Stimulated activated CD4-positive, alpha-beta T cell treated with anti-CD3 and anti-CD28 coated beads, Interleukin-1b, Interleukin-23, amount 100 ng/mL, for 4 hours (primary cell): ENCODE data around the gene NFIX.

Experiments used
- DNase-seq, 2 donors: peaks; one replicate each; pipeline ENCODE4 v3.0.0-alpha.2; 2020; ENCODE audit warnings: low read depth in 2 of 2

The NFIX gene

GRCh38 chr19:13072188-13072908 lies 77.1 kb downstream of the NFIX start:
- DNase-seq = no peak

DNA sequence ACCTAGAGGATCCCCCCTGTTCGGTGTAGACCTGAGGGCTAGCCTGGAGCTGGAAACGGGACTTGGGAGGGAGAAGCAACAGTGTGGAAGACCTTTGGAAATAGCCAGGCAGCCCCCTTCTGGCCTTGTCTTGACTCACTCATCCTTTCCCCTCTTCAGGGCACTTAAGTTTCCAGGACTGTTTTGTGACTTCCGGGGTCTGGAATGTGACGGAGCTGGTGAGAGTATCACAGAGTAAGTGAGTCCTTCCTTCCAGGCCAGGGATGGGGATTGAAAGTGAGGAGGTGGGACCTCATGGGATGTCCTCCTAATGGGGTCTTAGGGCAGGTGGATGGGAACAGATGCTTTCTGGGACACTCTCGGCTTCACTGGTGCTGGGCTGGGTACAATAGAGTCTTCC lies 78.0 kb downstream of the NFIX start:
- DNase-seq = no peak

GRCh38 chr19:13074378-13074777 lies 79.1 kb downstream of the NFIX start:
- DNase-seq = no peak

GRCh38 chr19:13076320-13076719 lies 81.0 kb downstream of the NFIX start:
- DNase-seq = no peak

DNA sequence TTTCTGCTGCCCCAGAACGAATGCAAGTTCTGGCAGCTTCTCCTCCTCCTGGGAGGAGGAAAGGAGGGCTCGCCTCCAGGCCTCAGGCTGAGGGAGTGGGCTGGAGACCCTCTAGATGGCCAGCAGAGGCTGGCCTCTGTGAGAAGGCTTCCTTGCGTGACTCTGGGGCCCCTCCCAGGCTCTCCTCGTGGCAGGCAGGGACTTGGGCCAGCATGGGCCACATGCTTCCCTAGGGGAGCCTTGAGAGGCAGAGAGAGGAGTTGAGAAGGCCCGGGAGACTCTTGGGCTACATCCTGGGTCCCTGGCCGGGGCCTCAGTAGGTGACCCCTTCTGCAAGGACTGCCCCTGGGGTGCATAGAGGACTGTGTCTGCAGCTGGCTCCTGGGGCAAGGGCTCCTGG lies 81.5 kb downstream of the NFIX start:
- no peak for DNase-seq

DNA sequence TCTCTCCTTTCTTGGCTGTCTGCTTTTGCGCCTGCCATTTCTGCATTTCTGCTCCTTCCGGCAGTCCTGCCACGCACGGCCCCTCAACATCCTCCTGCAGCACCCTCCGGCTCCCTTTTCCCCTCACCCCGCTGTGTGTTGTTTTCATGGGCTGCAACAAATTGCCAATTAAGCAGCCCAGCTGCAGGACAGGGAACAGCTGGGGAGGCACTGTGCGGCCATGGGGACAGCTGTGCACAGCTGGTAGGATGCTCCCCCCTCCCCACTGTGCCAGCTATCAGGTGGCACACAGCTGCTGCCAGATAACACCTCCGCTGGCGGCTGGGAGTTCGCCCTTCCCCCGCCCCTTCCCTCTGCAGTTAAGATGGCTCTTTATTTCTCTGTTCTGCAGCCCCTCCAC lies 82.0 kb downstream of the NFIX start:
- DNase-seq = no peak

DNA sequence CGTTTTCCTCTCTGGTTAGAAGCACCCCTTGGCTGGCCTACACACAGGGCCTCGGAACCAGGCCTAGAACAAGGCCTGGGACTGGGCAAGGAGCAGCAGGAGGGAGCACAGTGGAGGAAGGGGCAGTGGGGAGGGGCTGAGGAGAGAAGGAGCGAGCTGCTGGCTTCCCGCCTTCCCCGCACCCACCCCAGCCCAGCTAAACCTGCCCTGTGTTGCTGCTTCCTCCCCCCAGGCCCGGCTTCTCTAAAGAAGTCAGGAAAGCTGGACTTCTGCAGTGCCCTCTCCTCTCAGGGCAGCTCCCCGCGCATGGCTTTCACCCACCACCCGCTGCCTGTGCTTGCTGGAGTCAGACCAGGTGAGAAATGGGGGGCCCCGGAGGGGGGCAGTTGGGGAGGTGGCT lies 83.1 kb downstream of the NFIX start:
- DNase-seq = no peak

GRCh38 chr19:13078897-13079541 lies 83.7 kb downstream of the NFIX start:
- no peak for DNase-seq

- no peak for DNase-seq
Observed at GRCh38 chr19:13079542-13079986, 84.3 kb downstream of the NFIX start.

- no peak for DNase-seq
Observed at GRCh38 chr19:13082192-13083007, 87.1 kb downstream of the NFIX start.

- no peak for DNase-seq
Observed at GRCh38 chr19:13083008-13083404, 87.7 kb downstream of the NFIX start.

DNA sequence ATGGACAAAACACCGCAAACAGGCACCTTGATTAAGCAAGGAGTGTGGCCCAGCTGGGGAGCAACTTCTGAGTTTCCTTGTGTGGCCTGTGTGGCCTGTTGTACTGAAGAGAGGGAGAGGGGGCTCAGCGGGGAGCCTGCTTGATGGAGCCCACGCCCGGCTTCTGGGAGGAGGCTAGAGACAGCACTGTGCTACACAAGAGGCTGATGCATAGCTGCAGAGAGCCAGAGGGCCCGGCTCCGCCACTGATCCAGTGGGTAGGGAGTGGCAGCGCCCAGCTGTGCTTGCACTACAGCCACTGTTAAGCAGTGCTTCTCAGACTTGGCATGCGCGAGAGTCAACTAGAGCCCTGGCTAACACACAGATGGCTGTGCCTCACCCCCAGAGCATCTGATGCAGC lies 88.4 kb downstream of the NFIX start:
- DNase-seq = no peak

DNA sequence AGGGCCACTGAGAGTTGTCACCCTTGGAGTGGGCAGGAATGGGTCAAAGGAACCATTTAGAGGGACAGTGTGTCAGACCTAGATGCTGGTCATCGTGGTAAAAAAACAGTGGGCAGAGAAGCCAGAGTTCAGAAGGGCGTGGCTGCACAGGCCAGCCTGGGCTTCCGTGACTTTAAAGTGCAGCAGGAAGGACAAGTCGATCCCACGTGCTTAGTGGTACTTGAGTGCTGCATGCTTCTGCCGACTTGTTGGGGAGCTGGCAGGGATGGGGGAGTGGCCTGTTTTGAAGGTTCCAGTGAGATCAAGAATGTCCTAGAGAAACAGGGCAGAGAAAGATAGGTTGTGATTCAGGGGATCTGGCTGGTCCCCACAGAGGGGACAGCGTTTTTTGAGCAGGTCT lies 90.4 kb downstream of the NFIX start:
- no peak for DNase-seq

GRCh38 chr19:13086341-13086740 lies 91.1 kb downstream of the NFIX start:
- no peak for DNase-seq

GRCh38 chr19:13087295-13087694 lies 92.0 kb downstream of the NFIX start:
- no peak for DNase-seq

DNA sequence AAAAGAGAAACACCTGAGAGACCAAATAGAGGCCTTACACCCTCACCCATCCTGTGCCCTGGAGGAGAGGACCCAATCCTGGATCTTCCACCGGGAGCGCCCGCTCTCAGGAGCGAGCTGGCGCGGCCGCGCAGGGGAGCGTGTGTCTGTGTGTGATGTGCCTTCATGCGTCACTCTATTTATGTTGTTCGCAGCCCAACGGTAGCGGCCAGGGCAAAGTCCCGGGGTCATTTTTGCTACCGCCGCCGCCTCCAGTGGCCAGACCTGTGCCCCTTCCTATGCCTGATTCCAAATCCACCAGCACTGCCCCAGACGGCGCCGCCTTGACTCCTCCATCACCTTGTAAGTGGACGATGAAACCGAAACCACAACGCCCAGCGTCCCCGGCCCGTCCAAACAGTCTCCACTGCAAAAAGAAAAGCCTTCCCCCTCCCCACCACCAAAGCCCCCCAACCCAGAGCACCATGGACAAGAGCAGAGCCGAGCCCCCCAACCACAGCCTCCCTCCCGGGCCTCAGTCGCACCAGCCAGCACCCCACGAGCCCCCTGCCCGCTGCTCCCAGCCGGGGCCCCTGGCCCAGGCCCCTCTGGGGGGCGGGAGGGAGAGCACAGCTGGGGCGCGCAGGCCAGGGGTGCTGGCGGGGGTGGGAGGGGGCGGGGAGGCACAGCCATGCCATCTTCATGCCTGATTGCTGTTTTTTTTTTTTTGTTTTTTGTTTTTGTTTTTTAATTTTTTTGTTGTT lies 92.7 kb downstream of the NFIX start:
- no peak for DNase-seq

- no peak for DNase-seq
Observed at GRCh38 chr19:13089139-13089856, 94.0 kb downstream of the NFIX start.

DNA sequence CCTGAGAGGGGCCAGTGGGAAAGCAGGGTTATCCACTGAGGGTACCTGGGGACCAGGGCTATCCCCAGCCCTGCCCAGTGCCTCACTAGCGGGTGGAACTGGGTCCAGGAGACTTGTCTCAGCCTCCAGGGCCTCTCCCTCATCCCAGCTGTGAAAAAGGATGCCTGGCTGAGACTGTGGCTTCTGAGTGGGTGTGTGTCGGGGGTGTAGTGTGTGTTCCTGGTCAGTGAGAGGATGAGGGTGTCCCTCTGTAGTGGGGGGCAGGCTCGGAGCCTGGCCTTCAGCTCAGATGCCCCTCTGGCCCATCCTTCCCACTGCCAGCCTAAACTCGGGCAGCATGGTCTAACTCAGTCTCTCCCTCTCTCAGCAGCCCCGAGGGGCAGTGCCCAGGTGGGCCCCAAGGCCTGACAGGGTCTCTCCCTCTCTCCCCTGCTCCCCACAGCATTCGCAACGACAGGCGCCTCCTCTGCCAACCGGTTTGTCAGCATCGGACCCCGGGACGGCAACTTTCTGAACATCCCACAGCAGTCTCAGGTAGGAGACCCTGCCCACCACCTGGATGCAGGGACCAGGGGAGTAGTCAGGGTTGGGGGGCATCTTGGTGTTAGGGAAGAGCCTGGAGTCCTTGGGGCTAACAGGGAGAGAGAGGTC lies 94.7 kb downstream of the NFIX start:
- DNase-seq = no peak

DNA sequence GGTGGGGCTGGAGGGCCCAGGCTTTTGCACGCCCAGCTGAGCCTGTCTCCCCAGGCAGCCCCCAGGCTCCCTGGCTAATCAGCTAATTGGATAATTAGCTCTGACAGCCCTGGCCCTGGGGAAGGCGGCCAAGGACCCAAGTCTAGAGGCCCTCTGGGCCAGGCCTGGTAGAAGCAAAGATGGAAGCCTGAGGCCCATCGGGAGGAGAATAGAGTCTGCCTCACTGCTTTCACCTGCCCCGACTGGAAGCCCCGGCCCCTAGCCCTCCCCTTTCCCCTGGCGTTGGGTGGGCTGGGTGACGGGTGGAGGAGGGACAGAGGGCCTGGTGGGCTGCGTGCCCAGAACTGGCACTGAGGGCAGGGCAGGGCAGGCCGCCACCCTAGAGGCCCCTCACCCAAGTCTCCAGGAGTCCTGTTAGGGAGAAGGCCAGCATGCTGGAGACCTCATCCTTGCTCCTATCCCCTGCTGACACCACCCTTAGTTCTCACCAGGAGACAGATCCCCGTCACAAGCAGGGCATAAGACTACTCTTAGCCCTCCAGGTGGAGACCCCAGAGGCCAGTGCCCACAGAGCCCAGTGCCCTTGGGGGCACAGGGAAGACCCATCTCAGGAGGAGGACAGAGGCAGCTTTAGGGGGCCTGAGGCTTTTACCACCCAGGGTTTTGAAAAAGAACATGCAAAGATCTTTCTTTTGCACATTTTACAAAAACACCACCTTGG lies 95.4 kb downstream of the NFIX start:
- DNase-seq = no peak
